ENCODE data around the gene TJP1. TPM values are rescaled to one million over a fixed set of nuclear protein-coding genes. Genes with fewer than 3 reads are reported as not detected.

TJP1 gene
- total and polyA plus RNA-seq, 2 experiments from 2014 or later: 34.4 to 88.7 TPM

- Histone ChIP-seq H3K79me2 (no peaks in the 10 kb centered on the region), H3K9me2 (replicated peaks; ENCODE audit: insufficient read depth) (no peaks in the 10 kb centered on the region), H3K27ac (no peak overlapping the region), H4K20me1 (ENCODE audit: insufficient read depth, poor library complexity, severe bottlenecking) (no peaks in the 10 kb centered on the region), H3K4me3 (no peak overlapping the region), H3K4me2 (no peak overlapping the region), H3K9me3 (ENCODE audit: low read depth) (no peaks in the 10 kb centered on the region), H3K27me3 (no peaks in the 10 kb centered on the region), H3K36me3 (replicated peaks; ENCODE audit: insufficient read depth, low read depth) (no peaks in the 10 kb centered on the region), H3K4me1 (ENCODE audit: insufficient read depth) (no peaks in the 10 kb centered on the region), H2AFZ (no peak overlapping the region)
- WGBS (ENCODE audit: low lambda C conversion rate, missing lambda C conversion rate): 86% methylated on average over 24 of the region's 24 CpGs
- no peak for DNase-seq (ENCODE audit: low spot score)
- TF ChIP-seq, protein P1, sequence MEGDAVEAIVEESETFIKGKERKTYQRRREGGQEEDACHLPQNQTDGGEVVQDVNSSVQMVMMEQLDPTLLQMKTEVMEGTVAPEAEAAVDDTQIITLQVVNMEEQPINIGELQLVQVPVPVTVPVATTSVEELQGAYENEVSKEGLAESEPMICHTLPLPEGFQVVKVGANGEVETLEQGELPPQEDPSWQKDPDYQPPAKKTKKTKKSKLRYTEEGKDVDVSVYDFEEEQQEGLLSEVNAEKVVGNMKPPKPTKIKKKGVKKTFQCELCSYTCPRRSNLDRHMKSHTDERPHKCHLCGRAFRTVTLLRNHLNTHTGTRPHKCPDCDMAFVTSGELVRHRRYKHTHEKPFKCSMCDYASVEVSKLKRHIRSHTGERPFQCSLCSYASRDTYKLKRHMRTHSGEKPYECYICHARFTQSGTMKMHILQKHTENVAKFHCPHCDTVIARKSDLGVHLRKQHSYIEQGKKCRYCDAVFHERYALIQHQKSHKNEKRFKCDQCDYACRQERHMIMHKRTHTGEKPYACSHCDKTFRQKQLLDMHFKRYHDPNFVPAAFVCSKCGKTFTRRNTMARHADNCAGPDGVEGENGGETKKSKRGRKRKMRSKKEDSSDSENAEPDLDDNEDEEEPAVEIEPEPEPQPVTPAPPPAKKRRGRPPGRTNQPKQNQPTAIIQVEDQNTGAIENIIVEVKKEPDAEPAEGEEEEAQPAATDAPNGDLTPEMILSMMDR (IDR thresholded peaks at IDR 0.05; ENCODE audit: poor library complexity): no peak
- TF ChIP-seq EZH2 (IDR thresholded peaks at IDR 0.05; ENCODE audit: borderline replicate concordance) (no peak), EZH2phosphoT487 (IDR thresholded peaks at IDR 0.05; ENCODE audit: low read depth, severe bottlenecking, unreplicated experiment) (no peak)
These were observed 134.2 kb downstream of the TJP1 start for GRCh38 chr15:29687939-29688505.

GRCh38 chr15:29687204-29687815 lies 135.0 kb downstream of the TJP1 start:
- H3K79me2 ChIP-seq: no peaks in the 10 kb centered on the region
- no peak for DNase-seq (ENCODE audit: low spot score)
- no peaks in the 10 kb centered on the region for H3K4me1 ChIP-seq (ENCODE audit: insufficient read depth)
- H3K9me2 ChIP-seq (replicated peaks; ENCODE audit: insufficient read depth): no peaks in the 10 kb centered on the region
- no peak for TF ChIP-seq EZH2 (IDR thresholded peaks at IDR 0.05; ENCODE audit: borderline replicate concordance)
- TF ChIP-seq EZH2phosphoT487 (IDR thresholded peaks at IDR 0.05; ENCODE audit: low read depth, severe bottlenecking, unreplicated experiment): no peak
- no peaks in the 10 kb centered on the region for H4K20me1 ChIP-seq (ENCODE audit: insufficient read depth, poor library complexity, severe bottlenecking)
- no peaks in the 10 kb centered on the region for H3K9me3 ChIP-seq (ENCODE audit: low read depth)
- H3K36me3 ChIP-seq (replicated peaks; ENCODE audit: insufficient read depth, low read depth): no peaks in the 10 kb centered on the region
- no peak overlapping the region for H3K4me3 ChIP-seq
- no peak overlapping the region for H2AFZ ChIP-seq
- 86% methylated on average over 15 of the region's 15 CpGs for WGBS (ENCODE audit: low lambda C conversion rate, missing lambda C conversion rate)
- no peak overlapping the region for H3K27ac ChIP-seq
- H3K27me3 ChIP-seq: no peaks in the 10 kb centered on the region
- no peak overlapping the region for H3K4me2 ChIP-seq

DNA sequence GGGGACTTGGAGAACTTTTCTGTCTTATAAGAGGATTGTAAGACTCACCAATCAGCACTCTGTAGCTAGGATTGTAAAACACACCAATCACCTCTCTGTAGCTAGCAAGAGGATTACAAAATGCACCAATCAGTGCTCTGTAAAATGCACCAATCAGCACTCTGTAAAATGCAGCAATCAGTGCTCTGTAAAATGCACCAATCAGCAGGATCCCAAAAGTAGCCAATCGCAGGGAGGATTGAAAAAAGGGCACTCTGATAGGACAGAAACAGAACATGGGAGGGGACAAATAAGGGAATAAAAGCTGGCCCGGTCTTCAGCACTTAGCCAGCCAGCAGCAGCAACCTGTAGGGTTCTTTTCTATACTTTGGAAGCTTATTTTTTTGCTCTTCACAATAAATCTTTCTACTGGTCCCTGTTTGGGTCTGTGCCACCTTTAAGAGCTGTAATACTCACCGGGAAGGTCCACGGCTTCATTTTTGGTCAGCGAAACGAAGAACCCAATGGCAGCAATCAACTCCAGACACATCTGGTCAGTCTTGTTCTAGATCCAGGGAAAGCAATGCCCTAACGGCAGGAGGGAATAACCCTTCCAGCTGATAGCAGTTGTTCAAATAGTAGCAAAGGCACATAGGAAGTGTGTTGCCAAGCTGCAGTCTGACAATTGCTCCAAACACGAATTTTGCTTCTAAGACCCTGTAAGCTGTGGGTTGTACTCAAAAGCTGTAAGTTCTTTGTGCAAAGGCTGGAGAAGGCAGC lies 135.6 kb downstream of the TJP1 start:
- H3K27me3 ChIP-seq: no peaks in the 10 kb centered on the region
- WGBS (ENCODE audit: low lambda C conversion rate, missing lambda C conversion rate): 82% methylated on average over 8 of the region's 8 CpGs
- no peak for DNase-seq (ENCODE audit: low spot score)
- no peaks in the 10 kb centered on the region for H3K9me3 ChIP-seq (ENCODE audit: low read depth)
- TF ChIP-seq EZH2 (IDR thresholded peaks at IDR 0.05; ENCODE audit: borderline replicate concordance) (no peak), EZH2phosphoT487 (IDR thresholded peaks at IDR 0.05; ENCODE audit: low read depth, severe bottlenecking, unreplicated experiment) (no peak)
- TF ChIP-seq, protein P1 (IDR thresholded peaks at IDR 0.05; ENCODE audit: poor library complexity): no peak
- H4K20me1 ChIP-seq (ENCODE audit: insufficient read depth, poor library complexity, severe bottlenecking): no peaks in the 10 kb centered on the region
- no peaks in the 10 kb centered on the region for H3K4me1 ChIP-seq (ENCODE audit: insufficient read depth)
- H3K4me2 ChIP-seq: no peak overlapping the region
- H2AFZ ChIP-seq: no peak overlapping the region
- no peak overlapping the region for H3K4me3 ChIP-seq
- no peaks in the 10 kb centered on the region for H3K79me2 ChIP-seq
- H3K27ac ChIP-seq: no peak overlapping the region
- H3K36me3 ChIP-seq (replicated peaks; ENCODE audit: insufficient read depth, low read depth): no peaks in the 10 kb centered on the region
- H3K9me2 ChIP-seq (replicated peaks; ENCODE audit: insufficient read depth): no peaks in the 10 kb centered on the region

DNA sequence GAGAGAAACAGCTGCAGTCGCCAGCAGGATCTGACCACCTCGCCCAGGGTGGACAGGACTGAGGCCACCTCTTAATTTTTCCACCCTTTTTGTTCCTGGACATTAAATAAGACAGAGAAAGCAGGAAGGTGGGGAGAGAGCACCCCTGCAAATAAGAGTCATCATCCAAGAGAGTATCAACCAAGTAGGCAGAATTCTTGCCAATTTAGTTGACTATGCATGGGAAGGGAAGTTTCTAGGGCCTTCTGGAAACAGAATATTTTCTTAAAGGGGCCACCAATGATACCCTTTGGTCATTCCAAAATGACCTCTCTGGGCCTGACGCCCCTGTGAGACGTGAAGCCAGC lies 136.2 kb downstream of the TJP1 start:
- DNase-seq (ENCODE audit: low spot score): no peak
- Histone ChIP-seq H3K9me2 (replicated peaks; ENCODE audit: insufficient read depth) (no peaks in the 10 kb centered on the region), H3K27ac (no peak overlapping the region), H4K20me1 (ENCODE audit: insufficient read depth, poor library complexity, severe bottlenecking) (no peaks in the 10 kb centered on the region), H3K27me3 (no peaks in the 10 kb centered on the region), H3K4me2 (no peak overlapping the region), H3K4me1 (ENCODE audit: insufficient read depth) (no peaks in the 10 kb centered on the region), H3K79me2 (no peaks in the 10 kb centered on the region), H3K36me3 (replicated peaks; ENCODE audit: insufficient read depth, low read depth) (no peaks in the 10 kb centered on the region), H3K4me3 (no peak overlapping the region), H2AFZ (no peak overlapping the region), H3K9me3 (ENCODE audit: low read depth) (no peaks in the 10 kb centered on the region)
- TF ChIP-seq EZH2 (IDR thresholded peaks at IDR 0.05; ENCODE audit: borderline replicate concordance) (no peak), EZH2phosphoT487 (IDR thresholded peaks at IDR 0.05; ENCODE audit: low read depth, severe bottlenecking, unreplicated experiment) (no peak)
- TF ChIP-seq, protein P1 (IDR thresholded peaks at IDR 0.05; ENCODE audit: poor library complexity): no peak
- WGBS (ENCODE audit: low lambda C conversion rate, missing lambda C conversion rate): 91% methylated on average over 4 of the region's 4 CpGs
